Measurements from ENCODE around the gene PELI2. TPM values are rescaled to one million over a fixed set of nuclear protein-coding genes. Genes with fewer than 3 reads are reported as not detected.

Gene PELI2
- total RNA-seq, 2 experiments from 2014 or later: 6.2 to 7.8 TPM

DNA sequence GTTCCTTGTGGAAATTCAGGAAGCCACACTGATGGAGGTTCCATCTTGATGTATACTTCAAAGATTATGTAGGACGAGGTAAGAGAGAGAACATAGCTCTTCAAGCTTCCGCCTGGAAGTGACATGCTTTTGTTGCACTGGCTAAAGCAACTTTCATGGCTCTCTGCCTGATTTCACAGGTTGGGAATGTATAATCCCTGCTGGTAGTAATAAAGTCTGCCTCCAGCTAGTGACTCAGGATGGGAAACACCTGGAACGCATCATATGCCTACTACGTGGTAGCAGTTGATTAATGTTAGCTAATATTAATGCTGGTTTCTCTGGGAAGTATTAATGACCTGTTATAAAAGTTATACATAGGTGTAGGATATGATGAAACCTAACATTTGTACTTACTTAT is 71.1 kb downstream of the PELI2 start:
- intact Hi-C loops (cut with micrococcal nuclease): no loop called here
- Mint-ChIP-seq H3K4me3 (no peak overlapping the region), H3K27ac (no peak overlapping the region), H3K27me3 (ENCODE audit: low read depth) (no peaks in the 10 kb centered on the region), H3K9me3 (no peaks in the 10 kb centered on the region), H3K4me1 (ENCODE audit: low read depth) (peaks cover 6% of the 10 kb centered on the region), H3K36me3 (ENCODE audit: low read depth) (no peaks in the 10 kb centered on the region)
- DNase-seq: no peak
- CTCF ChIA-PET: no interaction called here

DNA sequence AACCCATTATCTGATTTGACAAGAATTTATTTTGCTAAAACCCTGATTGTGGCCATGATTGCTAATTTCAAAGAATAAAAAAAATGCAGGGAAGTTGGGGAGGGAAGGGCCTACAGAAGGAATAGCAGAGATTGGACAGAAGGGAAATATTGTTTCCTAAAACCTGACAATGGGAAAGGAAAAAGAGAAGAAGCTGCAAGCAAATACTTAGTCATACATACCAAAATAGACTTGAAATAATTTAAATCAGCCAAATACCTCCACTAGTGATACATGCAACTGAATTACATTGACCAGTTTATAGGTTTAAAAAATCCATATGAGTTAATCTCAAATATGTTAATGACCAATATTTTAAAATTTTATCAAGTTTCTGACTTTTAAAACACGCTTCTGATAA is 75.1 kb downstream of the PELI2 start:
- no peaks in the 10 kb centered on the region for H3K9me3 Mint-ChIP-seq
- intact Hi-C loops (cut with micrococcal nuclease): loop anchor here (10.0 kb wide), 1 partner anchor 389 kb away; no protein-coding TSS in a partner anchor
- no peak overlapping the region for H3K4me3 Mint-ChIP-seq
- H3K4me1 Mint-ChIP-seq (ENCODE audit: low read depth): peaks cover 25% of the 10 kb centered on the region
- CTCF ChIA-PET: no interaction called here
- no peak for DNase-seq
- no peaks in the 10 kb centered on the region for H3K27me3 Mint-ChIP-seq (ENCODE audit: low read depth)
- no peak overlapping the region for H3K27ac Mint-ChIP-seq
- no peaks in the 10 kb centered on the region for H3K36me3 Mint-ChIP-seq (ENCODE audit: low read depth)

DNA sequence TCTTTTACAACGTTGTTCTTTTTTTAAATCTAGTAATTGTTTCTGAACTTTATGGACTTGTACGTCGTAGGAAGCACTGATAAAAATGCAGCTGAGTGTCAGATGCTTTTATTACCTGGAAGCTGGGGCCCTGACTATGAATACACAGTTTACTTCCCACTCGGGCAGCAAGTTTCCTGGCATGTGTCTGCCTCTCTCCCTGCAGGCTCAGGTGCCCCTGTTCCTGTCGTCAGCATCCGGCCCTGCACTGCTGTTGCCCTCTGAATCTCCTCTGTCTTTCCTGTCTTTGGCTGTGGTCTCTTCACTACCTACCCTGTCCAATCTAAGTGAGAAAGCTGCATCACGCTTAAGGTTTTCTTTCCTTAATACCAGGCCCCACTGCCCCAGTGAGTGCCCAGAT is 75.8 kb downstream of the PELI2 start:
- intact Hi-C loops (cut with micrococcal nuclease): loop anchor here (2.0 to 10.0 kb wide), 3 partner anchors 21 to 389 kb away; no protein-coding TSS in a partner anchor
- no peaks in the 10 kb centered on the region for H3K27me3 Mint-ChIP-seq (ENCODE audit: low read depth)
- no peak overlapping the region for H3K4me3 Mint-ChIP-seq
- peaks cover 25% of the 10 kb centered on the region for H3K4me1 Mint-ChIP-seq (ENCODE audit: low read depth)
- H3K9me3 Mint-ChIP-seq: no peaks in the 10 kb centered on the region
- CTCF ChIA-PET: no interaction called here
- no peak overlapping the region for H3K27ac Mint-ChIP-seq
- peak; percentile 55 for DNase-seq
- H3K36me3 Mint-ChIP-seq (ENCODE audit: low read depth): no peaks in the 10 kb centered on the region

DNA sequence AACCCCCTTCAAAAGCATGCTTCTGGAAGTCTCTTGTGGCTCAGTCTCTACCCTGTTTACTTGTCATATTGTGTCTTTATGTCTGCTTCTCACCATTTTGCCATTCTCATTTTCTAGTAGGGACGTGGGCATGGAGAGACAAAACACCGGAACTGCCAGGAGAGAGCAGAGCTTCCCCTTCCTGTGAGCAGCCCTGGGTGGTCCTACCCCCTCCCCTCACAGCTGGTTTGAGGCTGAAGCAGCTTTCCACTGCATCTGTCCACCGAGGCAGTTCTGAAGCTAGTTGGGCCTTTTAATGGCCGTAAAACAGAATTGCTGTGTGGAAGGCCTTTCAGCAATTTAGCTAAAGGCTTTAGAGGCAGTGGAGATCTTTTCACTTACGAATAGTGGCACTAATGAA is 77.0 kb downstream of the PELI2 start:
- intact Hi-C loops (cut with micrococcal nuclease): loop anchor here (2.0 to 10.0 kb wide), 3 partner anchors 22 to 390 kb away; no protein-coding TSS in a partner anchor
- Mint-ChIP-seq H3K4me1 (ENCODE audit: low read depth) (peaks cover 25% of the 10 kb centered on the region), H3K4me3 (no peak overlapping the region), H3K9me3 (no peaks in the 10 kb centered on the region), H3K27ac (no peak overlapping the region), H3K36me3 (ENCODE audit: low read depth) (no peaks in the 10 kb centered on the region), H3K27me3 (ENCODE audit: low read depth) (no peaks in the 10 kb centered on the region)
- CTCF ChIA-PET: no interaction called here
- DNase-seq: no peak

DNA sequence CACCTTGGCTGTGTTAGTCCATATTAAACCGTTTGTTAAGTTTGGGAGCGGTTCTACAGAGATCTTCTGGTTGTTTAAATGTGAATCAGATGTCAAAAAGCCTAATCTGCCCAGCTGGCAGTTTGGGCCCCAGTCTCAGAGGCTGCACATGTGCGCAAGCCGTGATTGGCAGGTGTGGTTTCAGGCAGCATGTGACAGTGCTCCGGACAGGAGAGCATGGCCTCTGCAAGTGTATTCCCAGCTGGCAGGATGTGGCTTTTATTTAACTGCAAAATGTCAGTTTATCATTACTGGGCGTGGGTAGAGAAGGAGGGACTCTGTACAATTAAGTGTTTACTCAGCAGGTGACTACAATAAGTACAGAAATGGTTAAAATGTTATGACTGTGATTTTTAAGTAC is 77.5 kb downstream of the PELI2 start:
- Mint-ChIP-seq H3K36me3 (ENCODE audit: low read depth) (no peaks in the 10 kb centered on the region), H3K27ac (peak overlapping the region; percentile 76), H3K4me1 (ENCODE audit: low read depth) (peaks cover 25% of the 10 kb centered on the region), H3K9me3 (no peaks in the 10 kb centered on the region), H3K27me3 (ENCODE audit: low read depth) (no peaks in the 10 kb centered on the region), H3K4me3 (peak overlapping the region; percentile 54)
- intact Hi-C loops (cut with micrococcal nuclease): loop anchor here (2.0 to 10.0 kb wide), 3 partner anchors 23 to 391 kb away; no protein-coding TSS in a partner anchor
- DNase-seq: peak; percentile 72
- CTCF ChIA-PET: no interaction called here

DNA sequence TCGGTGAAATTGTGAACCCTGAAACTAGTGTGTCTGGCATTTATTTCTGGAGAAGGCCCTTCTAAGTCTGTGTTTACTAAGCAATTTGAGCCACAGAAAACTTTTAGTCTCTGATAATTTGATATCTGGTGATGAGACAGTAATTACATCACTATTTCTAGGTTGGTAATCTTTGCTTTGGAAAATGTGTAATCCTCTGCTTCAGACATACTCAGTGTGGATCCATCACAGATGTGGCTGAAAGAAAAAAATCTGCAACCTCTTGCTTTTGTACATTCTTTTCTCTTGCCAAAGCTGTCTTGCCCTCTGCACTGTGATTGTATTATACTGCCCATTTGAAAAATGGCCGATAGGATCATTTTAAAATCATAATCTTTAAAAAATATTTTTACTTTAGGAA is 78.1 kb downstream of the PELI2 start:
- Mint-ChIP-seq H3K9me3 (no peaks in the 10 kb centered on the region), H3K4me1 (ENCODE audit: low read depth) (peaks cover 25% of the 10 kb centered on the region), H3K36me3 (ENCODE audit: low read depth) (no peaks in the 10 kb centered on the region), H3K27me3 (ENCODE audit: low read depth) (no peaks in the 10 kb centered on the region), H3K27ac (no peak overlapping the region), H3K4me3 (no peak overlapping the region)
- no peak for DNase-seq
- intact Hi-C loops (cut with micrococcal nuclease): loop anchor here (10.0 kb wide), 1 partner anchor 391 kb away; no protein-coding TSS in a partner anchor
- CTCF ChIA-PET: no interaction called here

DNA sequence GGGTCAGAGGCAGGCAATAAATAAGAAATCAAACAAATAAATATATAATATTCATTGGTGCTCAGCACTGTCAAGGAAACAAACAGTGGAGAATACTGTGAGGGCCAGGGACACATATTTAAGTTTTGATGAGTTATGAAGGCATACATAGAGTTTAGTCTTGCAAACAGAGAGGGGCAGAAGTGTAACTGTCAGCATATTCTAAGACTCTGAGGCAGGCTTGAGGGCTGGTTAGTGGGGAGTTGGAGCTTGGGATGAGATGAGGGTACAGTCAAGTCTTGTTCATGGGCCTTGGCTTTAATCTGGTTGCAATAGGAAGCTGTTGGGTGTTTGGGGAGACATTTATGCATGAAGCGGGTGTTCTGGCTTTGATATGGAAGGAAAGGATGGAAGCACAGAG is 78.9 kb downstream of the PELI2 start:
- no peak for DNase-seq
- no peaks in the 10 kb centered on the region for H3K9me3 Mint-ChIP-seq
- no peak overlapping the region for H3K4me3 Mint-ChIP-seq
- no peaks in the 10 kb centered on the region for H3K36me3 Mint-ChIP-seq (ENCODE audit: low read depth)
- intact Hi-C loops (cut with micrococcal nuclease): loop anchor here (10.0 kb wide), 1 partner anchor 392 kb away; no protein-coding TSS in a partner anchor
- CTCF ChIA-PET: no interaction called here
- peaks cover 28% of the 10 kb centered on the region for H3K4me1 Mint-ChIP-seq (ENCODE audit: low read depth)
- H3K27me3 Mint-ChIP-seq (ENCODE audit: low read depth): no peaks in the 10 kb centered on the region
- H3K27ac Mint-ChIP-seq: no peak overlapping the region

DNA sequence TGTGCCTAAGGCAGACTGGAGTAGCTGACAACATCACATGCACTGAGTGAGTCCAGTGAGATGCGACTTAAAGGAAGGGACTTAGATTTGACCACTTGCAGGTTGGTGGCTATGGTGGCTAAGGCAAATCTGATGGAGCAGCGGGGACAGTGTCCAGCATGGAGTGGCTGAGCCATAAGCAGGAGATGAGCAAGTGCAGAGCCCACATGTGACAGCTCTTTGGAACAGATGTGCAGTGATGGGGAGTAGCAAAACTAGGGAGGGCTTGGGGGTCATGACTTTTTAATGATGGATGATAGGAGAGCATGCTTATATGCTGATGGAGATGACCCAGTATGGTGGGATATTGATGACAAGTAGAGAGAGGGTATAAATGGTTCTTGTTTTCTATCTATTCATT is 80.2 kb downstream of the PELI2 start:
- CTCF ChIA-PET: interaction anchor here (0.5 kb wide), 1 partner anchor 32 kb away, joined by 5 read pairs; no protein-coding TSS in a partner anchor
- intact Hi-C loops (cut with micrococcal nuclease): loop anchor here (10.0 kb wide), 1 partner anchor 394 kb away; no protein-coding TSS in a partner anchor
- Mint-ChIP-seq H3K4me3 (no peak overlapping the region), H3K27ac (no peak overlapping the region), H3K27me3 (ENCODE audit: low read depth) (no peaks in the 10 kb centered on the region), H3K4me1 (ENCODE audit: low read depth) (peaks cover 33% of the 10 kb centered on the region), H3K36me3 (ENCODE audit: low read depth) (no peaks in the 10 kb centered on the region), H3K9me3 (no peaks in the 10 kb centered on the region)
- no peak for DNase-seq

DNA sequence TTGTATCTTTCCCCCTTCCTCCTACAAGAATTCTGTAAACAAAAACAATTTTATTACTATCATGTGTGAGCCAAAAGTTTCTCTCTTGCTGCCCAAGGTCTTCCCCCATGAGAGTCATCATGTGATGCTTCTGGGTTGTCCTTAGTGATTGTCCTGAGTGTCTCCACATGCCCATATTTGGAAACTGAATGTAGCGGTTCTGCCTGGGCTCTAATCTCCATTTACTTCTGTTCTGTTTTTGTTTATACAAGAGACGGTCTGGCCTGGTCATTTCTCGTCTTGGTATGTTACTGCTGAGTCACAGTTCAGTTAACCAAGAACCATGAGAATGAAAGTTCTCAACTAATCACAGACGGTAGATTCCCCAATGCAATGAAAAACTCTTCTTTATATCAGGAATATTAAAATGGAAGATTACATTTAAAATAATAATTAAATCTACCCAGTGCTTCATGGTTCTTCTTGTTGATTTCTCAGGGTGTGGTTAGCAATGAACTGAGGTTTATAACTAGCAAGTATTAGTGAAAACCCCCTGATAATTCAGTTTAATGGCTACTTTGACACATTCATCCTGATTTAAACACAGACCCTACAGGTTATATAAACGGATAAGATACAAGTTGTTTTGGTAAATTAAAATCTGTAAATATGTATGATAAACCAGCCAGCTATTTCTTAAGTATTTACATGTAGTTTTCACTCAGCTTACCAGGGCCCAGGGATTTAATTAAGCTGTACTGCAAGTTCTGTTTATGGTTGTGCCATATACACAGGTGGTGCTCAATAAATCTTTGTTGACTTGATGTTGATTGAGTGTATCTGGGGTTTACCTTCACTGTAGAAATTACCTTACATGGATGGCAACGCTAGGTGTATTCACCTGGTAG is 81.1 kb downstream of the PELI2 start:
- H3K9me3 Mint-ChIP-seq: no peaks in the 10 kb centered on the region
- no peaks in the 10 kb centered on the region for H3K27me3 Mint-ChIP-seq (ENCODE audit: low read depth)
- H3K36me3 Mint-ChIP-seq (ENCODE audit: low read depth): no peaks in the 10 kb centered on the region
- no peak overlapping the region for H3K27ac Mint-ChIP-seq
- intact Hi-C loops (cut with micrococcal nuclease): loop anchor here (10.0 kb wide), 1 partner anchor 395 kb away; no protein-coding TSS in a partner anchor
- DNase-seq: no peak
- CTCF ChIA-PET: no interaction called here
- H3K4me1 Mint-ChIP-seq (ENCODE audit: low read depth): peaks cover 26% of the 10 kb centered on the region
- no peak overlapping the region for H3K4me3 Mint-ChIP-seq

DNA sequence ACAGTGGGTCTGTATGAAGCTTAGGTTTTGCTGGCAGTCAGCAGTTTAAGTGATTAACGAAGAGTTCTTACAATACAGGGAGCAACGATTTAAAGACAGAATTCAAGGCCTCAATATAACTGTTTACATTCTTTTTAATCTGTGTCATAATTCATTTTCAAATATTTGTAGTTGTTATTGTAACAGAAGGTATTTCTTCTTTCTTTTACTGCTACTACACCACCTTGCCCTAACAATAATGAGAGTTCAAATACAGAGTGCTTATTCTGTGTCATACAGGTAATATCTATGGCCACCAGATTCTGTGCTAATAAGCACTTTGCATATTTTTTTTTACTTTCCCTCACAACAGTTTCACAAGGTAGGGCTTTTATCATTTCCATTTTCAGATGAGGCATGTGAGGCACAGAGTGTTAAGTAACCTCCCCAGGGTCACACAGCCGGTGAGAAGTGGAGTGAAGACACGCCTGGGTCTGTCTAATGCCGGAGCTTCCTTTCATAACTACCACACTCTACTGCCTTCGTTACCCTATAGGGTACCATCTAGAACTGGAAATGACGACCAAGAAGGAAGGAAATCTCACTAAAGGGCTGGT is 81.9 kb downstream of the PELI2 start:
- CTCF ChIA-PET: no interaction called here
- H3K36me3 Mint-ChIP-seq (ENCODE audit: low read depth): no peaks in the 10 kb centered on the region
- no peaks in the 10 kb centered on the region for H3K9me3 Mint-ChIP-seq
- no peaks in the 10 kb centered on the region for H3K27me3 Mint-ChIP-seq (ENCODE audit: low read depth)
- H3K4me3 Mint-ChIP-seq: no peak overlapping the region
- DNase-seq: no peak
- H3K4me1 Mint-ChIP-seq (ENCODE audit: low read depth): peaks cover 19% of the 10 kb centered on the region
- no peak overlapping the region for H3K27ac Mint-ChIP-seq
- intact Hi-C loops (cut with micrococcal nuclease): loop anchor here (10.0 kb wide), 1 partner anchor 395 kb away; no protein-coding TSS in a partner anchor

DNA sequence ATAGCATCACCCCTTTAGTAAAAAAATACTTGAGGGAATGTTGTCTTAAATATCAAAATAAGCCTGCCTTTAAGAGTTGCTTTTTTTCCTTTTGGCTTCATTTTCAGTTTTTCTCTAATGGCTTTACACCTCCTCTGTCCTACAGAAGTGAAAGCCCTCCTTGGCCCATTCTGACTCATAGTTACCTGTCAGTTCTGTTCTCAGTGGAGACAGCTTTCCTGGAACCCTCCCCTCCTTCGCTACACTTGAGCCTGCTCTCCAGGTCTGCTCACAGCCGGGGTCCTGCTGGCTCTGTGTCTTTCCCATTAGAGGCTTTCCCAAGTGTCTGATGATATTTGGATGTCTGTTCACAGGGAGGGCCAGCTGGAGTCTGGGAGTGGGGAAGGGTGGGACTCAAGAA is 84.0 kb downstream of the PELI2 start:
- Mint-ChIP-seq H3K27ac (no peak overlapping the region), H3K4me1 (ENCODE audit: low read depth) (peaks cover 8% of the 10 kb centered on the region), H3K4me3 (no peak overlapping the region), H3K36me3 (ENCODE audit: low read depth) (no peaks in the 10 kb centered on the region), H3K27me3 (ENCODE audit: low read depth) (no peaks in the 10 kb centered on the region), H3K9me3 (no peaks in the 10 kb centered on the region)
- intact Hi-C loops (cut with micrococcal nuclease): no loop called here
- DNase-seq: peak; percentile 27
- CTCF ChIA-PET: no interaction called here

DNA sequence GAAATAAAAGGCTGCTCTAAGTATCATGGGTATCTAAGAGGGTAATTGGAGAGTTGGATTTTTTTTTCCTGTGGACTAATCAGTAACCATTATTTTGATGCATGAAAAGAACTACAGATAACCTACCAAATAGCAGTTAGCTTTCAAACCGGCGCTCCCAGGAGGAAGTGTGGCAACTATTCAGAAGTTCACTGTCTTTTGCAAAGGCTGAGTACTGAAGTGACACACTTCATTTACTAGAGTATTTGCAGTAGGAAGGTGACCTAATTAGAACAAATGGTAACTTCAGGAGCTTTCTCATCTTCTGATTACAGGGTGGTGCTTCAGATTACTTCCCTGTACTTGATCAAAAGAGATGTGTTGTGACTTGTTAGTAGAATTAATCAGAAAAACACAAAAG is 87.7 kb downstream of the PELI2 start:
- no peak for DNase-seq
- H3K27me3 Mint-ChIP-seq (ENCODE audit: low read depth): no peaks in the 10 kb centered on the region
- intact Hi-C loops (cut with micrococcal nuclease): no loop called here
- H3K9me3 Mint-ChIP-seq: no peaks in the 10 kb centered on the region
- CTCF ChIA-PET: interaction anchor here (0.9 kb wide), 1 partner anchor 83 kb away, joined by 4 read pairs; no protein-coding TSS in a partner anchor
- no peaks in the 10 kb centered on the region for H3K36me3 Mint-ChIP-seq (ENCODE audit: low read depth)
- no peak overlapping the region for H3K27ac Mint-ChIP-seq
- H3K4me3 Mint-ChIP-seq: no peak overlapping the region
- peaks cover 8% of the 10 kb centered on the region for H3K4me1 Mint-ChIP-seq (ENCODE audit: low read depth)
